Measurements from ENCODE around the gene CUL5.

DNA sequence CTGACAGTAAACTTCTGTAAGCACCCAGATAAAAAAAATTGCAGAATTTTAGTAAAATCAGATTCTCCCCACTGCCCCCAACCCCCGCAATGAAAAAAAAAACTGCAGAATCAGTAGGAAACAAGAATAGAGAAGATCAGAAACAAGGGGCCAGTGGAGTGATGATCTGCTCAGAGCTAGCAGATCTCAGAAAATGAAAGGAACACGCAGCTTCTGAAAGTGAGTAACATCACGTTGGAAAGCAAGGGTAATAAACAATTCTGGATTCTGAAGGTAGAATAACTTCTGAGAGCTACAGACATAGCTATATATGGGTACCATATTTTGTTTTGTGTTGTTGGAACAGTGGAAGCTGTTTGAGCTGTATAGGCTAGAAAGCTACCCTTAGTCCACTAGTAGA lies 135.9 kb downstream of the CUL5 start:
- TF ChIP-seq POLR2A (IDR thresholded peaks at IDR 0.05; ENCODE audit: low read depth, low read length) (no peak), POLR2AphosphoS5 (IDR thresholded peaks at IDR 0.05; ENCODE audit: low read depth, low read length) (no peak)
